Cardiac muscle cell (in vitro differentiated cells and primary cell): Measurements from ENCODE around the gene HOXD13. TPM values are rescaled to one million over a fixed set of nuclear protein-coding genes. Genes with fewer than 3 reads are reported as not detected.

Experiments used
- DNase-seq, 2 donors: peaks; one replicate each; pipeline versions ENCODE4 v3.0.0 to v3.0.0-alpha.2; 2010 to 2017; ENCODE audit warnings: low read depth in 1 of 2, low spot score in 1 of 2
- H3K27ac ChIP-seq: fragments of 200-600 bp; sonication (generic); 2 replicates; pipeline ENCODE4 v1.5.1; 2016
- H3K27me3 ChIP-seq: fragments of 200-600 bp; sonication (generic); 2 replicates; pipeline ENCODE4 v1.6.0; 2016; ENCODE audit warnings: control low read depth
- H3K36me3 ChIP-seq: fragments of 200-600 bp; sonication (generic); 2 replicates; pipeline ENCODE4 v1.5.1; 2016; ENCODE audit warnings: control low read depth
- H3K4me1 ChIP-seq: fragments of 200-600 bp; sonication (generic); 2 replicates; pipeline ENCODE4 v1.8.1; 2017; ENCODE audit warnings: low read depth, mild to moderate bottlenecking, mixed run types
- H3K4me3 ChIP-seq: fragments of 200-600 bp; sonication (generic); 2 replicates; pipeline ENCODE4 v1.5.1; 2016; ENCODE audit warnings: mild to moderate bottlenecking
- H3K9me3 ChIP-seq: fragments of 200-600 bp; sonication (generic); 2 replicates; pipeline ENCODE4 v1.5.1; 2017; ENCODE audit warnings: low read depth, mild to moderate bottlenecking, control low read depth
- polyA plus RNA-seq: library from polyadenylated mRNA; unstranded; fragments of >200 nt; fragmentation: Nextera tagmentation; extraction: Ambion mirVana; gene quantifications from 2 replicates; pipeline ENCODE4 v1.2.1, GENCODE V29; 2016
- total RNA-seq: library from RNA; depleted of rRNA; stranded (reverse); fragments of >200 nt; gene quantifications from 2 replicates; pipeline ENCODE4 v1.2.3, GENCODE V29; 2016
- TF ChIP-seq, protein P1 (sequence below): IDR thresholded peaks from 2 replicates; pipeline ENCODE4 v1.5.1; 2012; ENCODE audit warnings: low read depth, mild to moderate bottlenecking, low read length

The HOXD13 gene
- total and polyA plus RNA-seq, 2 experiments from 2014 or later: not detected

DNA sequence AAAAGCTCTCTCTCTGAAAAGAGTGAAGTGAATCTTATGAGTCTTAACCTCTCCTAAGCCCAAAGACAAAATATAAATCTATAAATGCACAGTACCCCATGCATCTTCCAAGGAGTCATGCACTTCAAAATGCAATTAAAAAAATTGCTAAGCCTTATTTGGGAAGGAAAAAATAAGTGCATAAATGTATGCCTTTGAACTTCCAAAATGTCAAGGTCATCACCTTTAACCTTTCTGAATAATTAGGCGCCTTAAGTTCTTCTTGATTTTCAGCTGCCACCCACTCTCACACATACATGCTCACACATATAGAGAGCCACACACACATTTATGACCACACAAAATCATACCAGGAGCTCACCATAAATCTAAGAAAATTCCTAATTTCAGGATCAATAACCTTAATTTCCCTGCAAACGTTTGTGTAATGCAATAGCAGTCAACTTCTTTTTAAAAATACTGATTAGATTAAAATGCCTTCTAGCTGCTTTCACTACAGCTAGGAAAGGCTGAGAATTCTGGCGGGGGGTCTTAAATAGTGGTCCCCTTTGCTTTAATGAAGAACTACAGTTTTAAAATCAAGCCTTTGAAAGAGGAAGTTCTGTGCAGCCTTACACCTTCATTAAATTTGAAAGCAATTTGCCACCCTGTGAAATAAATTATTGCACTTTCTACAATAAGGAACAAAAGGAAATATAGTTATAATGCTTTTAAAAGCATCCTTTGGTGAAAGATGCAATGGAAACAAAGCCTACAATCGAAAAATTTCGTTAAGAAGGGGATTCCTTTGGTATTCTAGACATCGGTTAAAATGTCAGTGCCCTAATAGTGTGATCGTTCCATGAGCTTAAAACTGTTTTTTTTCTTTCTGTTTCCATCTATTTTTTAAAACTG lies 18.1 kb downstream of the HOXD13 start:
- Histone ChIP-seq H3K4me1 (peaks cover 2% of the 10 kb centered on the region), H3K9me3 (no peaks in the 10 kb centered on the region), H3K27me3 (peaks cover 99% of the 10 kb centered on the region), H3K27ac (no peak overlapping the region), H3K36me3 (no peaks in the 10 kb centered on the region), H3K4me3 (no peak overlapping the region)
- TF ChIP-seq, protein P1, sequence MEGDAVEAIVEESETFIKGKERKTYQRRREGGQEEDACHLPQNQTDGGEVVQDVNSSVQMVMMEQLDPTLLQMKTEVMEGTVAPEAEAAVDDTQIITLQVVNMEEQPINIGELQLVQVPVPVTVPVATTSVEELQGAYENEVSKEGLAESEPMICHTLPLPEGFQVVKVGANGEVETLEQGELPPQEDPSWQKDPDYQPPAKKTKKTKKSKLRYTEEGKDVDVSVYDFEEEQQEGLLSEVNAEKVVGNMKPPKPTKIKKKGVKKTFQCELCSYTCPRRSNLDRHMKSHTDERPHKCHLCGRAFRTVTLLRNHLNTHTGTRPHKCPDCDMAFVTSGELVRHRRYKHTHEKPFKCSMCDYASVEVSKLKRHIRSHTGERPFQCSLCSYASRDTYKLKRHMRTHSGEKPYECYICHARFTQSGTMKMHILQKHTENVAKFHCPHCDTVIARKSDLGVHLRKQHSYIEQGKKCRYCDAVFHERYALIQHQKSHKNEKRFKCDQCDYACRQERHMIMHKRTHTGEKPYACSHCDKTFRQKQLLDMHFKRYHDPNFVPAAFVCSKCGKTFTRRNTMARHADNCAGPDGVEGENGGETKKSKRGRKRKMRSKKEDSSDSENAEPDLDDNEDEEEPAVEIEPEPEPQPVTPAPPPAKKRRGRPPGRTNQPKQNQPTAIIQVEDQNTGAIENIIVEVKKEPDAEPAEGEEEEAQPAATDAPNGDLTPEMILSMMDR: no peak
- no peak for DNase-seq

DNA sequence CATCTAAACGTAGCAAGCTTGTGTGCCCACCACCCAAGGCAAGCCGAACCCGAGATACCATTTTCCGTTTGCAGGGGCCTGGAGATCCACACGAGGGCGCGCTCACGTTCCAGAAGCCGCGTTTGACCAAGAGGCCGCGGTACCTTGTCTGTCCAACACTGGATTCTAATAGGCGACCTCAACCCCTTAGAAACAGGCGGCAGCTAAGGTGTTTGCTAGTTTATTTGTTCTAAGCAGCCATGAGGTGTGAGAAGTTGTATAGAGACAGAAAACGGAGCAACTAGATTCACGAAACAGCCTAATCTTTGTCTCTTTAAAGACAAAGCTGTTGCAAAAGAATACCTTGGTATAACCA lies 18.8 kb downstream of the HOXD13 start:
- TF ChIP-seq, protein P1: peak; percentile 80
- H3K36me3 ChIP-seq: no peaks in the 10 kb centered on the region
- peak; percentile 57 to 75 for DNase-seq
- no peaks in the 10 kb centered on the region for H3K9me3 ChIP-seq
- no peak overlapping the region for H3K27ac ChIP-seq
- H3K27me3 ChIP-seq: peaks cover 99% of the 10 kb centered on the region
- H3K4me1 ChIP-seq: peaks cover 2% of the 10 kb centered on the region
- no peak overlapping the region for H3K4me3 ChIP-seq

DNA sequence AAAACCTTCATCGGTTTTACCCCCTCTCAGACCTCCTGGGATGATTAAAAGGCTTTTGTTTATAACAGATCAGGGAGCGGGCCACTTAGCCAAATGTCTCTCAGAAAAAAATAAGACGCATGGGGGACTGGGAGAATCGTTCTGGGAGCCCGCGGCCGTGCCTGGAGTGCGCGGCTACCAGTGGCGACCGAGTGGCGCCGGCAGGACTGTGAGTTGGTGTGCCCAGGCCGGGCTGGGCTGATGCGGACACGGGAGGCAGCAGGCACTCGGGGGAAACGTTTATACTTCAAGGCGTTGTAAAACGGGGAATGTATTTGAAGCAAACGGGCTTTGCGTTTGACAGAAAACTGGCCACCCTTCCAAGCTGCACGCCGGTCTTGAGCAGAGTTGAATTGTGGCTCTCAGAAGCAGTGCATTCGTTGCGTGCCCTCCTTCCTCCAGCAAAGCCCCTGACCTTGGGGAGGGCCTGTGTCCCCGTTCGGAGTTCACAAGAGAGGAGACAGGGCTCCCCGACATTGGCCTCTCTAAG lies 19.4 kb downstream of the HOXD13 start:
- TF ChIP-seq, protein P1: no peak
- Histone ChIP-seq H3K4me3 (no peak overlapping the region), H3K27ac (no peak overlapping the region), H3K36me3 (no peaks in the 10 kb centered on the region), H3K9me3 (no peaks in the 10 kb centered on the region), H3K4me1 (peaks cover 2% of the 10 kb centered on the region), H3K27me3 (peaks cover 99% of the 10 kb centered on the region)
- DNase-seq: no peak

DNA sequence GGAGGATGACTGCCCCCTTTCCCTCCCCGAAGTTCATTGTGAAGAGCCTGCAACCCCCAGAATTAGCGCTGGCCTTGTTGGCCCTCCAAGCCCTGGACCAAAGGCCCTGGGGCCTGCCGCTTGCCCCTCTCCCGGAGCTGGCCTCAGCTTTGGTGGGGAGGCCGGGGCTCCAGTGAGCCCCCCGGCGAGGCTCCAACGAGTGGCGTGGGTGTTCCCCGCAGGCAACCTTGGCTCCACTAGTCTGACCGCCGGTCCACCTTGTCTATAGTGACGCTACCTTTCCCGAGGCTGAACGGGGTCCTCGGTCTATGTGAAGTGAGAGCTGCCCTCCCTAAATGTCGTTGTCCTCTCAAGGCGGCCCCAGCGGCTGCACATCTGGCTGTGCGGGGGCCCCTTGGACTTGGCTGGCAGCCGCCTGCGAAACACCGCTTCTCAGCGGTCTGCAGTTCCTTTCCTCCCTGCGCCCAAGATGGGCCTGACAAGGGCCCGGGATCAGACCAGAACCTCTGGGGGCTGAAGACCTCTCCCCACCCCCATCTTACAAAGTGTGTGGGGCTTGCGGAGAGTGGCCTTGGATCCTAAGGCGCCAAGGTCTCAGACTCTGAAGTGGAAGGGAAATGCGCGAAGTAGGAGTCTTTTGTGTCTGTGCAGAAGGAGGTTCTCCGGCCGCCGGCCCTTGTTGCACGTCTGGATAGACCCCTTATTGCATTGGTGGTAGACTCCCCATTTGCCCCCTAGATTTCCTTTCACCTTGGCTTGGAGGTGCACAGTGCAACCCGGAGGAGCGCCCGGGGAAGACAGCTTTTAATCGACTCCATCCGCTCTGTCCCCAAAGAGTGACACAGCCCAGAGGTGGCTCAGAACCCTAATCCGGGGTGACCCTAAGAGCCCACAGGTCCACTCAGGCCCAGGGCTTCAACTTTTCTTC lies 20.1 kb downstream of the HOXD13 start:
- H3K4me1 ChIP-seq: no peaks in the 10 kb centered on the region
- H3K4me3 ChIP-seq: no peak overlapping the region
- no peak overlapping the region for H3K27ac ChIP-seq
- H3K9me3 ChIP-seq: no peaks in the 10 kb centered on the region
- DNase-seq: no peak
- TF ChIP-seq, protein P1: no peak
- no peaks in the 10 kb centered on the region for H3K36me3 ChIP-seq
- peaks cover 100% of the 10 kb centered on the region for H3K27me3 ChIP-seq

DNA sequence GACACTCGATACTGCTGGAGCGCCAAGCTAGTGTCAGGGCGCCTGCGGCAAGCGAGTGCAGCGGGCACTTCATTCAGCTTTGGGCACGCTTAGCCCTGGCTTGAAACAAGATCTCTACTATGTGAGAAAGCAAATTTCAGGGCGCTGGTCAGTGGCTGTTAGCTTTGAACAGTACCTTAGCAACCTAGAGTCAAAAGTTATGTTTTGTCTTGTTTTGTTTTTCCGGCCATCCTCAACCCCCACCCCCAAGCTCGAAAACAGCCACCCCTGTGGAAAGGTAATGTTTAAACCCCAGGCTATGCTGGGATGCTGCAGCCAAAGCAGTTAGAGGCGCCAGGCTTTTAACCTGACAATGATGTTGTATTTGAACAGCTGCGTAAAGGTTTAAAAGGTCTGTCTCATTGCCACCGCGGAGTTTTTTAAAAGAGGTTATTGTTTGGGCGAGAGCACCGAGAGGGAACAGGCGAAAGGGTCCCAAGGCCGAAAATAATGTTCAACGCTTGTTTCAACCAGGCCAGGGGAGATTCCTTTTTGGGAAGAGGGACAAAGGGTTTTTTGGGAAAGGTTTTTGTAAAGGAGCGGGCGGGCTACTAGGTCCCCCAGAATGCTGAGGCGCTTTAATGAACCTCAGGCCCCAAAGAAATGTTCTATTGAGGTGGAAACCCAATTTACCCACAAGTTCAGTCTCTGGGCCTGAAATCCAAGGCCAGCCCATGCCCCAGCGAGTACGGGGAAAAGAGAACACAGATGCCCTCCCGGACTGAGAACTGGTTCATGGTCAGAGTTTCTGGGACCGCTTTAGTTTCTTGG lies 21.8 kb downstream of the HOXD13 start:
- Histone ChIP-seq H3K9me3 (no peaks in the 10 kb centered on the region), H3K4me3 (no peak overlapping the region), H3K27me3 (peaks cover 100% of the 10 kb centered on the region), H3K4me1 (no peaks in the 10 kb centered on the region), H3K27ac (no peak overlapping the region), H3K36me3 (no peaks in the 10 kb centered on the region)
- DNase-seq: no peak
- TF ChIP-seq, protein P1: no peak
